Epithelial cell of proximal tubule (primary cell): Measurements from ENCODE around the gene GADD45B. TPM values are rescaled to one million over a fixed set of nuclear protein-coding genes. Genes with fewer than 3 reads are reported as not detected.
A peak's percentile ranks its signal among the peaks of the same experiment; 100 is the strongest.

Source experiments
- DNase-seq: peaks from one replicate; pipeline ENCODE4 v3.0.0-alpha.2; 2011; ENCODE audit warnings: low read depth
- H3K4me3 ChIP-seq: 2 replicates; pipeline ENCODE4 v1.5.1; 2011; ENCODE audit warnings: low read depth, mild to moderate bottlenecking, low read length
- total RNA-seq: library from RNA; depleted of rRNA; stranded (reverse); fragments of >200 nt; gene quantifications from 2 replicates; pipeline ENCODE4 v1.2.3, GENCODE V29; 2015
- TF ChIP-seq, protein P1 (sequence below): conservative IDR thresholded peaks from 2 replicates; pipeline ENCODE4 v1.5.1; 2012; ENCODE audit warnings: low read depth, mild to moderate bottlenecking, low read length

Gene GADD45B, protein sequence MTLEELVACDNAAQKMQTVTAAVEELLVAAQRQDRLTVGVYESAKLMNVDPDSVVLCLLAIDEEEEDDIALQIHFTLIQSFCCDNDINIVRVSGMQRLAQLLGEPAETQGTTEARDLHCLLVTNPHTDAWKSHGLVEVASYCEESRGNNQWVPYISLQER
- 29.2 and 35.7 TPM in 2 replicates for total RNA-seq

DNA sequence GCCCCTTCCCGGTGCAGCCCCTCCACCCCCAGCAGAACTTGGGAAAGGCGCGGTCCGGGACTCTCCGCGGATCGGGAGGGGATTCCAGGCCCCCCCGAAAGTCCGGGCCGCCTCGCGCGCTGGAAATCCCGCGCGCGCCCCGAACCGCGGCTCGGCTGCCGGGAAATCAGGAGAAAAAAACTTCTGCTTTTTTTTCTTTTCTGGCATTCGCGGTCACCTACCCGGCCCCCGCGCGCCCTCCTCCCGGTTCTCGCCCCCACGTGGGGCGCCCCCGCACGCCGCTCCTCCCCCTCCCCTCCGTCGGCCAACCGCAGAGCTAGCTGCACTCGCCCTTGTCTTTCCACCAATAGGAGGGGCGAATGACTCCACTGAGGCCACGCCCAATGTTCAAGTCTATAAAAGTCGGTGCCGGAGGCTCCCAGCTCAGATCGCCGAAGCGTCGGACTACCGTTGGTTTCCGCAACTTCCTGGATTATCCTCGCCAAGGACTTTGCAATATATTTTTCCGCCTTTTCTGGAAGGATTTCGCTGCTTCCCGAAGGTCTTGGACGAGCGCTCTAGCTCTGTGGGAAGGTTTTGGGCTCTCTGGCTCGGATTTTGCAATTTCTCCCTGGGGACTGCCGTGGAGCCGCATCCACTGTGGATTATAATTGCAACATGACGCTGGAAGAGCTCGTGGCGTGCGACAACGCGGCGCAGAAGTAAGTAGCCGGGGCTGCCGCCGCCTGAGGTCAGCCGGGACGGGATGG lies at the start of gene GADD45B:
GADD45B (plus strand) TSS at position 426 of the 749 bp plus-strand sequence; CDS start at position 658, 232 bp downstream.
- TF ChIP-seq, protein P1, sequence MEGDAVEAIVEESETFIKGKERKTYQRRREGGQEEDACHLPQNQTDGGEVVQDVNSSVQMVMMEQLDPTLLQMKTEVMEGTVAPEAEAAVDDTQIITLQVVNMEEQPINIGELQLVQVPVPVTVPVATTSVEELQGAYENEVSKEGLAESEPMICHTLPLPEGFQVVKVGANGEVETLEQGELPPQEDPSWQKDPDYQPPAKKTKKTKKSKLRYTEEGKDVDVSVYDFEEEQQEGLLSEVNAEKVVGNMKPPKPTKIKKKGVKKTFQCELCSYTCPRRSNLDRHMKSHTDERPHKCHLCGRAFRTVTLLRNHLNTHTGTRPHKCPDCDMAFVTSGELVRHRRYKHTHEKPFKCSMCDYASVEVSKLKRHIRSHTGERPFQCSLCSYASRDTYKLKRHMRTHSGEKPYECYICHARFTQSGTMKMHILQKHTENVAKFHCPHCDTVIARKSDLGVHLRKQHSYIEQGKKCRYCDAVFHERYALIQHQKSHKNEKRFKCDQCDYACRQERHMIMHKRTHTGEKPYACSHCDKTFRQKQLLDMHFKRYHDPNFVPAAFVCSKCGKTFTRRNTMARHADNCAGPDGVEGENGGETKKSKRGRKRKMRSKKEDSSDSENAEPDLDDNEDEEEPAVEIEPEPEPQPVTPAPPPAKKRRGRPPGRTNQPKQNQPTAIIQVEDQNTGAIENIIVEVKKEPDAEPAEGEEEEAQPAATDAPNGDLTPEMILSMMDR: no peak
- peak within 1 kb of the TSS; percentile 92 for H3K4me3 ChIP-seq
- DNase-seq: peak; percentile 82

DNA sequence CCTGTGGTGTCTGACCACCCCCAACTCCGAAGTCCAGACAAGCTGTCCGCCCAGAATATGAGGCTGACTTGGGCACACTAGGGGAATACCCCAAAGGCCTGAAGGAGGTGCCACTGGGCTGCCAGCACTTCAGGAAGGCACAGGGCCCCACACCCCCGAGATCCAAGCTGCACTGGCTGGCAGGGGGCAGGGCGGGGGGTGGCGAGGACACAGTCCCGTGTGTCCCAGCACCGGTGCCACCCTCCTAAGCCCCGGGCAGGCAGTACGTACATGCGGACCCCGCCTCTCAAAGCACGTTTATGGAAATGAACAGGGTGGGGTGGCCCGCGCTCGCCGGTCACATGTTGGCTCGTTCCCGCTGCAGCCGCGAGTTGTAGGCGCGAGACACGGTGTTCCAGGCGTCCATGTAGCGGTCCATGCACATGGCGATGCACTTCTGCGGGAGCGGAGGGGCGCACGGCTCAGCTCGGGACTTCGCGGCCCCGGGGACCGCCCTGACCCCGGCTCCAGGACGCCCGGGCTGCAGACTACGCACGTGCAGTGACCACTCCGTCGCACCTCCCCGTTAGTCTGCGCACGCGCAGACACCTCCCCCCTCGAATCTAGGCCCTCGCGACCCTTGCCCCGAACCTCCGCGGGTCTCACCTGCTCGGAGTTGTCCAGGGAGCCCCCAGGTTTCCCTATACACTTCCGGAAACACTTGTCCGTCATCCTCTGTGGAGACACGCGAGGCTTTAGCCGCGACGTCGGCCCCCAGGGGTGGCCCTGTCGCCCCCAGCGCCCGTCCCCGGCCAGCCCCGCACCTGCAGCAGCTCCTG lies 49.1 kb upstream of the GADD45B start:
- no peak for DNase-seq
- TF ChIP-seq, protein P1: peak; percentile 8
- peak overlapping the region; percentile 75 for H3K4me3 ChIP-seq

DNA sequence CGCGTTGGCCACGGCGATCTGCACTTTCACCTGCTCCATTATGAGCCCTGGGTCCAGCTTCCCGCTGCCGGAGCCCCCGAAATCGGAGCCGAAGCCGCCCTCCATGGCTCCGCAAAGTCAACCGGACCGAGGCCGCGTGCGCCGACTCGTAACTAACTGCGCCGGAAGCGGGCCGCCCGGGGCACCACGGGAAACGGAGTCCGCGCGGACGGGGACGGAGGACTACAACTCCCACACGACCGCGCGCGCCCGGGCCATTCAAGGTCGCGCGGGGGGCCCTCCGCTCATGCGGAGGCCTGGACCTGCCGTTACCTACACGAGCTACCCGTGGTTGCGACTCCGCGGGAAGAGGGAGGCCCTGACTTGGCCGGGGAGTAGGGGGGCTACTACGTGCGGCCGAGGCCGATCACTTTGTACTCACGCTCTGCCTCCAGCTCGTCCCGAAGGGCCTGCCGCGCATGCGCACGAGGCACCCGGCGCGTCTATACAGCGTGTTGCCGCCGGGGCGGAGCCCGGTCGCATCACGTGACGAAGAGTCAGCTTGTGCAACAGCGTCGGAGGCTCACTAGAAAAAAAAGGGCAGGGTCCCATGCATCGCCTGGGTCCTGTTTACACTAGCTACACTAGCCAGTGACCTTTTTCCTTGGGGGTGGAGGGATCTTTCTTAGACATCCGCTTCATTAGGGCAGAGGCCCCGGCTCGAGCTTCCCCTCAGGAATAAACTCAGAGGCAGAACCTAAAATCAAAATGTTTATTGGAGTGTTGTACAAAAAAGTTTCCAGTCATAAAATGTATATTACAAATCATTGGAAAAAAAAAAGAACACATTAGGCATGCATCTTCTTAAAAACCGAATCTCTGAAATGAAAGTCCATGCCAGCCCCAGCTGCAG lies 48.3 kb upstream of the GADD45B start, which contains the start of gene TIMM13:
TIMM13 (minus strand) TSS at position 158 of the 892 bp plus-strand sequence; CDS start at position 105, 53 bp downstream.
- DNase-seq: peak; percentile 41
- TF ChIP-seq, protein P1: no peak
- H3K4me3 ChIP-seq: peak within 1 kb of the TSS; percentile 75

DNA sequence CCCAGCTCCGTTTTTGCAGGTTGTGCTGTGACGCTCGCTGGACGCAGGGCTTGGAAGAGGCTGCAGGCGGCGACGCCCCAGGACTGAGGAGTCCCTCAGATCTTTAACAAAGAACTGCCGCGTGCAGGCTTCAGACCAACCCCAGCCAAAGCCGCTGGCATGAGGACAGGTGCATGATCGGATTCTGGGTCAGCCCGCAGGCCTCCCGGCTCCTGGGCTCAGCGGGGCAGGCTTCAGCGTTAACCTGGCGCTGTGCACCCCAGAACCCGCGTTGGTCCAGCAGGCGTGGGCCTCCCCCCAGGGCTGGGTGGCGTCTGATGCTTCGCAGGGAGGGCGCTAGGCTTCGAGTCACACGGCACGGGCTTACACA lies 47.6 kb upstream of the GADD45B start:
- TF ChIP-seq, protein P1: no peak
- no peak for DNase-seq
- H3K4me3 ChIP-seq: peak overlapping the region; percentile 75

DNA sequence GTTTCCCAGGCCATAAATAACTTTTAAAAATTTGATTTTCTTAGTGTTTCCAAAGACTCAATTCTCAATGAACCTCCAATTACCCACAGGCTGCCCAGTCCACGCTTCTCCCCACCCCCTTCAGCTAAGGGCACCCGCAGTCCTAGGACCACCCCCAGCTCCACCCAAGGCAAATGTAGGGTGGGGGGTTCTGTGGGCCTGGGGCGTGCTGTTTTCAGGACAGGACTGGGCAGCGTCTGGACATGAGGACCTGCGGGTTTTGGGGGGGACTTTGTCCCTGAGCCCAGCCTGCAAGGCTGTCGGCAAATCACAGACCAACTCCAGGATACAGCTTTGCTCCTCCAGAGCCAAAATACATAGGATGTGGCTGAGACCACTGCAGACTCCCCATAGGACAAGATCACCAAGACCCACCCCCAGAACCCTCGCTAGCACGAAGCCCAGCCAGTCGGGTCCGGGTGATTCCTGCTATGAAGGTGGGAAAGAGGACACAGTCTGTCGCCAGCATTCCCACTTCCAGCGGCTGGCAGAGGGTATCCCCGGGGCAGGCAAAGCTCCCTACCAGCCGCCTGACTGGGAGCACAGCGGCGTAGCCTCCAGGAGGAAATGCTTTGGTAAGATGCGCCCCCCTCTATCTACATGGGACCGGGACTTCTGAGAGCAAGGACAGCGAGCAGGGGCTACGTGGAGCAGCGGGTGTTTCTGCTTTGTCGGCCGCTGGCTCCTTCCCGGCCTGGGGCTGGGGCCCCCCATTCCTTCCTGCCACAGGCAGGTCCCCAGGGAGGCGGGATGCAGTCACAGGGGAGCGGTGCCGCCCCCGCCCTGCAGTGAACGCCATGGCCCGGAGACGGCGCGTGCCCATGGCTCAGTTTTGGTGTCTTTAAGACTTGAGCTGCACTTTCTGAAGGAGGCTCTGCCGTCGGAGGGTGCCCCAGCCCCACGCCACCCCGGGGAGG lies 46.9 kb upstream of the GADD45B start:
- TF ChIP-seq, protein P1: no peak
- DNase-seq: no peak
- H3K4me3 ChIP-seq: no peak overlapping the region
